HepG2 (cell line): Measurements from ENCODE around the gene ANKHD1. TPM values are rescaled to one million over a fixed set of nuclear protein-coding genes. Genes with fewer than 3 reads are reported as not detected.

Experiments
- ATAC-seq: fragments of 200-7000 bp; cut with Tn5 transposase; 3 replicates; pipeline ENCODE4 v1.9.1; 2020; ENCODE audit warnings: mild to moderate bottlenecking, moderate library complexity
- BruUV-seq: library from RNA; stranded (reverse); fragments of 400-500 nt; replicated peaks from 2 replicates; lab custom pipeline; 2021; lab: Mats Ljungman, UMichigan
- CTCF ChIA-PET: fragments of 300-600 bp; formaldehyde crosslinking; extraction: SDS; loops from one replicate; lab custom pipeline; 2021; ENCODE audit warnings: low total read pairs, inconsistent platforms, low intra/inter-chr PET ratio; lab: Yijun Ruan, JAX
- POLR2A ChIA-PET: fragments of 350-600 bp; sonication (Branson Sonifier 250); formaldehyde crosslinking; loops from one replicate; lab custom pipeline; 2020; ENCODE audit warnings: antibody characterized with exemption, inconsistent platforms; lab: Yijun Ruan, JAX
- DNase-seq: peaks from one replicate; pipeline ENCODE4 v3.0.0-alpha.2; 2015; ENCODE audit warnings: low spot score
- FAIRE-seq: peaks from 3 replicates; lab custom pipeline; 2011; peaks lifted over from hg19 to GRCh38; lab: Jason Lieb, UNC
- H2AFZ ChIP-seq: one replicate; pipeline ENCODE4 v1.6.1; 2011; ENCODE audit warnings: low read length, inconsistent platforms
- H3K27ac ChIP-seq: fragments of 300-600 bp; 3 replicates; pipeline ENCODE4 v1.8.0; 2011; ENCODE audit warnings: mixed run types, mild to moderate bottlenecking, mixed read lengths, low read length, inconsistent platforms; ENCODE audit not compliant: insufficient read depth; ENCODE audit errors: extremely low read length
- H3K27me3 ChIP-seq, 2 experiments: fragments of 200-600 bp in 1 of 2; 2 replicates in 1 of 2; 3 replicates in 1 of 2; pipeline versions ENCODE4 v1.6.0 to v1.8.0; 2011; ENCODE audit warnings: low read length in 2 of 2, mild to moderate bottlenecking in 2 of 2, moderate library complexity in 2 of 2, inconsistent platforms in 1 of 2; ENCODE audit not compliant: insufficient read depth in 2 of 2, control insufficient read depth in 1 of 2
- H3K36me3 ChIP-seq, 2 experiments: fragments of 200-600 bp in 1 of 2; replicated peaks in 1 of 2; 2 replicates in 1 of 2; 3 replicates in 1 of 2; pipeline versions ENCODE4 v1.5.1 to v1.8.0; 2011; ENCODE audit warnings: low read length in 2 of 2, inconsistent platforms in 1 of 2; ENCODE audit not compliant: insufficient read depth in 2 of 2, control insufficient read depth in 1 of 2
- H3K4me1 ChIP-seq: 2 replicates; pipeline ENCODE4 v1.5.1; 2012; ENCODE audit warnings: low read length, inconsistent platforms; ENCODE audit not compliant: insufficient read depth
- H3K4me2 ChIP-seq: 2 replicates; pipeline ENCODE4 v1.6.0; 2011; ENCODE audit warnings: low read depth, low read length, inconsistent platforms
- H3K4me3 ChIP-seq, 3 experiments: fragments of 200-600 bp in 1 of 3; sonication (generic), shearing (Covaris generic) in 1 of 3; replicated peaks in 1 of 3; 2 replicates each; pipeline ENCODE4 v1.5.1; 2011 to 2016; ENCODE audit warnings: low read length in 3 of 3, inconsistent platforms in 2 of 3, low read depth in 2 of 3, mild to moderate bottlenecking in 2 of 3, control low read depth in 1 of 3, mixed read lengths in 1 of 3; ENCODE audit not compliant: insufficient read depth in 1 of 3
- H3K79me2 ChIP-seq: one replicate; pipeline ENCODE4 v1.6.1; 2011; ENCODE audit warnings: low read length, inconsistent platforms; ENCODE audit not compliant: insufficient read depth
- H3K9ac ChIP-seq: 2 replicates; pipeline ENCODE4 v1.6.0; 2011; ENCODE audit warnings: mild to moderate bottlenecking, low read depth, low read length, inconsistent platforms; ENCODE audit not compliant: insufficient read depth
- H3K9me3 ChIP-seq: 2 replicates; pipeline ENCODE4 v1.5.1; 2012; ENCODE audit warnings: mild to moderate bottlenecking, low read length
- H4K20me1 ChIP-seq: 2 replicates; pipeline ENCODE4 v1.6.0; 2011; ENCODE audit warnings: inconsistent platforms, mild to moderate bottlenecking, low read length, moderate library complexity; ENCODE audit not compliant: insufficient read depth
- CHD2 ChIP-seq: IDR thresholded peaks from 2 replicates; pipeline ENCODE4 v1.6.1; 2011; ENCODE audit warnings: low read depth, low read length, improper control_type of control experiment
- EZH2 ChIP-seq: conservative IDR thresholded peaks from 2 replicates; pipeline ENCODE4 v1.6.1; 2012; ENCODE audit warnings: mild to moderate bottlenecking, low read depth, low read length, moderate library complexity
- KLF11 ChIP-seq: IDR thresholded peaks from 2 replicates; pipeline ENCODE4 v1.6.1; 2016; ENCODE audit warnings: missing compliant biosample characterization
- RNF2 ChIP-seq: fragments of 450-650 bp; conservative IDR thresholded peaks from 2 replicates; pipeline ENCODE4 v1.6.1; 2016; ENCODE audit warnings: low read depth
- TP53 ChIP-seq: sonication (generic); formaldehyde crosslinking; conservative IDR thresholded peaks from 2 replicates; pipeline ENCODE4 v1.4.0; 2020; ENCODE audit warnings: missing genetic modification reagents
- ZNF17 ChIP-seq: sonication (generic); formaldehyde crosslinking; IDR thresholded peaks from 2 replicates; pipeline ENCODE4 v1.5.0; 2020; ENCODE audit warnings: mild to moderate bottlenecking, missing genetic modification reagents
- ZNF713 ChIP-seq: sonication (generic); formaldehyde crosslinking; IDR thresholded peaks from 2 replicates; pipeline ENCODE4 v1.4.0; 2020; ENCODE audit warnings: mild to moderate bottlenecking, missing genetic modification reagents
- ZNF772 ChIP-seq: sonication (generic); formaldehyde crosslinking; IDR thresholded peaks from 2 replicates; pipeline ENCODE4 v1.5.0; 2020; ENCODE audit warnings: mild to moderate bottlenecking, missing genetic modification reagents
- ZNF777 ChIP-seq: sonication (generic); formaldehyde crosslinking; IDR thresholded peaks from 2 replicates; pipeline ENCODE4 v1.4.0; 2020; ENCODE audit warnings: missing genetic modification reagents
- ZSCAN21 ChIP-seq: sonication (generic); formaldehyde crosslinking; IDR thresholded peaks from 2 replicates; pipeline ENCODE4 v1.8.0; 2022; ENCODE audit warnings: mild to moderate bottlenecking, missing genetic modification reagents, moderate library complexity, borderline replicate concordance
- WGBS: methylation state at CpG from one replicate; pipeline ENCODE4 v1.1.6; 2017; ENCODE audit warnings: low lambda C conversion rate; 5-methylcytosine and 5-hydroxymethylcytosine counted together
- in situ Hi-C: cut with HindIII; loops from 2 replicates; pipeline ENCODE4 v1.10.0; 2017; ENCODE audit warnings: low pct_unique_long_range_greater_than_20kb; ENCODE audit not compliant: extremely low pct_ligation_motif_present
- intact Hi-C: fragments of 100-400 bp; cut with micrococcal nuclease; formaldehyde crosslinking; loops from one replicate; pipeline ENCODE4 v1.10.0; 2022; ENCODE audit not compliant: unreplicated experiment
- polyA plus RNA-seq, 8 experiments: library from polyadenylated mRNA; depleted of rRNA in 3 of 8; stranded (reverse) in 7 of 8; unstranded in 1 of 8; fragments of >200 nt; fragmentation: Illumina TruSeq in 4 of 8; extraction: Trizol in 4 of 8; gene quantifications; 2 replicates each; pipeline versions ENCODE4 v1.2.1 to v1.2.3, GENCODE V29; 2011 to 2016; ENCODE audit warnings: low read depth in 4 of 8, missing spikeins in 1 of 8, mixed read lengths in 1 of 8; ENCODE audit not compliant: insufficient read depth in 1 of 8
- total RNA-seq, 5 experiments: library from RNA; depleted of rRNA; stranded (reverse); fragments of >200 nt; fragmentation: Illumina TruSeq; extraction: Trizol; gene quantifications; 2 replicates each; pipeline ENCODE4 v1.2.3, GENCODE V29; 2016; ENCODE audit warnings: low read depth in 1 of 5
- TF ChIP-seq, protein P1 (sequence below): sonication (generic); formaldehyde crosslinking; IDR thresholded peaks from 2 replicates; pipeline ENCODE4 v1.4.0; 2020; ENCODE audit warnings: missing genetic modification reagents
- TF ChIP-seq, protein P2 (sequence below): sonication (generic); formaldehyde crosslinking; IDR thresholded peaks from 2 replicates; pipeline ENCODE4 v1.5.1; 2020; ENCODE audit warnings: missing genetic modification reagents, mild to moderate bottlenecking, borderline replicate concordance
- TF ChIP-seq, protein P3 (sequence below): sonication (generic); formaldehyde crosslinking; IDR thresholded peaks from 2 replicates; pipeline ENCODE4 v1.4.0; 2020; ENCODE audit warnings: missing genetic modification reagents
- TF ChIP-seq, protein P4 (sequence below): sonication (generic); formaldehyde crosslinking; IDR thresholded peaks from 2 replicates; pipeline ENCODE4 v1.5.1; 2020; ENCODE audit warnings: mild to moderate bottlenecking, missing genetic modification reagents, moderate library complexity

Gene ANKHD1
- total and polyA plus RNA-seq, 2 of the 13 experiments (the other 11 are each of a cell fraction or from before 2014, with no cell fraction given): 69.9 to 82.0 TPM

DNA sequence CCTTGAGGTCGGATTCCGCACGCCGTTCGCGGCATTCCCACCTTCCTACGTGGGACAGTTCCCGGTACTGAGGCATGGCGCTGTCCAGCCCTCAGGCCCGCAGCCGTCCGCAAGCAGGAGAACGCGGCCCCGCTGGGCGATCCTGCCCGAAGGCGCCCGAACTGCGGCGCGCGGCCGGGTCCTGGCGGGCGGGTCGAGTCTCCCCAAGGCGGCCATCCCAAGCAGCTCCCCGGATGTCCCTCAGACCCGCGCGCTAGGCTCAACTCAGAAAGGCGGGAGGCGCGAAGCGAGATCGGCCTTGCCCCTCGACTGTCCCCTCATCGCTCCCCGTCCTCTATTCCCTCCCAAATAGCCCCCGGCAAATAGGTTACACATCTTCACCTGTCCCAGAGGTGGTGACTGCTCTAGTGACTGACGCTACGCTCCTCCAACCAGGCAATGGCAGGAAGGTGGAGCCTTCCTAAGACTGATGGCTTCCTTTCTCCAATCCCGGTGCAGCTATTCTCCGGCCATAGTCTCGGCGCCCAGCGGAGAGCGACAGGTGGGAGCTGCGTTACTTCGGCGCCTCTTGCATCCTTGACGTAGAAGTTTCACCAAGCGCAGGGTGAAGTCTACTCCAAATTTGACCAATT is 787 bp upstream of the ANKHD1 start:
- CTCF ChIA-PET: no interaction called here
- in situ Hi-C loops: no loop called here
- peak; percentile 90; the same call in 1 of the 2 replicates for TF ChIP-seq TP53 (CRISPR knock-in tag)
- TF ChIP-seq CHD2: no peak; the same call in 1 of the 2 replicates
- TF ChIP-seq KLF11: no peak
- TF ChIP-seq, protein P1, sequence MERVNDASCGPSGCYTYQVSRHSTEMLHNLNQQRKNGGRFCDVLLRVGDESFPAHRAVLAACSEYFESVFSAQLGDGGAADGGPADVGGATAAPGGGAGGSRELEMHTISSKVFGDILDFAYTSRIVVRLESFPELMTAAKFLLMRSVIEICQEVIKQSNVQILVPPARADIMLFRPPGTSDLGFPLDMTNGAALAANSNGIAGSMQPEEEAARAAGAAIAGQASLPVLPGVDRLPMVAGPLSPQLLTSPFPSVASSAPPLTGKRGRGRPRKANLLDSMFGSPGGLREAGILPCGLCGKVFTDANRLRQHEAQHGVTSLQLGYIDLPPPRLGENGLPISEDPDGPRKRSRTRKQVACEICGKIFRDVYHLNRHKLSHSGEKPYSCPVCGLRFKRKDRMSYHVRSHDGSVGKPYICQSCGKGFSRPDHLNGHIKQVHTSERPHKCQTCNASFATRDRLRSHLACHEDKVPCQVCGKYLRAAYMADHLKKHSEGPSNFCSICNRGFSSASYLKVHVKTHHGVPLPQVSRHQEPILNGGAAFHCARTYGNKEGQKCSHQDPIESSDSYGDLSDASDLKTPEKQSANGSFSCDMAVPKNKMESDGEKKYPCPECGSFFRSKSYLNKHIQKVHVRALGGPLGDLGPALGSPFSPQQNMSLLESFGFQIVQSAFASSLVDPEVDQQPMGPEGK (CRISPR knock-in tag): peak; percentile 78
- TF ChIP-seq ZNF17: no peak; the same call in 1 of the 2 replicates
- no peak for TF ChIP-seq ZNF777 (CRISPR knock-in tag)
- TF ChIP-seq, protein P2, sequence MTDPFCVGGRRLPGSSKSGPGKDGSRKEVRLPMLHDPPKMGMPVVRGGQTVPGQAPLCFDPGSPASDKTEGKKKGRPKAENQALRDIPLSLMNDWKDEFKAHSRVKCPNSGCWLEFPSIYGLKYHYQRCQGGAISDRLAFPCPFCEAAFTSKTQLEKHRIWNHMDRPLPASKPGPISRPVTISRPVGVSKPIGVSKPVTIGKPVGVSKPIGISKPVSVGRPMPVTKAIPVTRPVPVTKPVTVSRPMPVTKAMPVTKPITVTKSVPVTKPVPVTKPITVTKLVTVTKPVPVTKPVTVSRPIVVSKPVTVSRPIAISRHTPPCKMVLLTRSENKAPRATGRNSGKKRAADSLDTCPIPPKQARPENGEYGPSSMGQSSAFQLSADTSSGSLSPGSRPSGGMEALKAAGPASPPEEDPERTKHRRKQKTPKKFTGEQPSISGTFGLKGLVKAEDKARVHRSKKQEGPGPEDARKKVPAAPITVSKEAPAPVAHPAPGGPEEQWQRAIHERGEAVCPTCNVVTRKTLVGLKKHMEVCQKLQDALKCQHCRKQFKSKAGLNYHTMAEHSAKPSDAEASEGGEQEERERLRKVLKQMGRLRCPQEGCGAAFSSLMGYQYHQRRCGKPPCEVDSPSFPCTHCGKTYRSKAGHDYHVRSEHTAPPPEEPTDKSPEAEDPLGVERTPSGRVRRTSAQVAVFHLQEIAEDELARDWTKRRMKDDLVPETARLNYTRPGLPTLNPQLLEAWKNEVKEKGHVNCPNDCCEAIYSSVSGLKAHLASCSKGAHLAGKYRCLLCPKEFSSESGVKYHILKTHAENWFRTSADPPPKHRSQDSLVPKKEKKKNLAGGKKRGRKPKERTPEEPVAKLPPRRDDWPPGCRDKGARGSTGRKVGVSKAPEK (CRISPR knock-in tag): no peak
- TF ChIP-seq, protein P3, sequence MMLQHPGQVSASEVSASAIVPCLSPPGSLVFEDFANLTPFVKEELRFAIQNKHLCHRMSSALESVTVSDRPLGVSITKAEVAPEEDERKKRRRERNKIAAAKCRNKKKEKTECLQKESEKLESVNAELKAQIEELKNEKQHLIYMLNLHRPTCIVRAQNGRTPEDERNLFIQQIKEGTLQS: peak; percentile 78; the same call in 1 of the 2 replicates
- TF ChIP-seq ZNF713: peak; percentile 73; the same call in 1 of the 2 replicates
- 0 out of 2 replicates have a peak, but pooled peaks have one; percentile 26 for TF ChIP-seq RNF2
- TF ChIP-seq ZNF772 (CRISPR knock-in tag): no peak; the same call in none of the 2 replicates
- TF ChIP-seq, protein P4, sequence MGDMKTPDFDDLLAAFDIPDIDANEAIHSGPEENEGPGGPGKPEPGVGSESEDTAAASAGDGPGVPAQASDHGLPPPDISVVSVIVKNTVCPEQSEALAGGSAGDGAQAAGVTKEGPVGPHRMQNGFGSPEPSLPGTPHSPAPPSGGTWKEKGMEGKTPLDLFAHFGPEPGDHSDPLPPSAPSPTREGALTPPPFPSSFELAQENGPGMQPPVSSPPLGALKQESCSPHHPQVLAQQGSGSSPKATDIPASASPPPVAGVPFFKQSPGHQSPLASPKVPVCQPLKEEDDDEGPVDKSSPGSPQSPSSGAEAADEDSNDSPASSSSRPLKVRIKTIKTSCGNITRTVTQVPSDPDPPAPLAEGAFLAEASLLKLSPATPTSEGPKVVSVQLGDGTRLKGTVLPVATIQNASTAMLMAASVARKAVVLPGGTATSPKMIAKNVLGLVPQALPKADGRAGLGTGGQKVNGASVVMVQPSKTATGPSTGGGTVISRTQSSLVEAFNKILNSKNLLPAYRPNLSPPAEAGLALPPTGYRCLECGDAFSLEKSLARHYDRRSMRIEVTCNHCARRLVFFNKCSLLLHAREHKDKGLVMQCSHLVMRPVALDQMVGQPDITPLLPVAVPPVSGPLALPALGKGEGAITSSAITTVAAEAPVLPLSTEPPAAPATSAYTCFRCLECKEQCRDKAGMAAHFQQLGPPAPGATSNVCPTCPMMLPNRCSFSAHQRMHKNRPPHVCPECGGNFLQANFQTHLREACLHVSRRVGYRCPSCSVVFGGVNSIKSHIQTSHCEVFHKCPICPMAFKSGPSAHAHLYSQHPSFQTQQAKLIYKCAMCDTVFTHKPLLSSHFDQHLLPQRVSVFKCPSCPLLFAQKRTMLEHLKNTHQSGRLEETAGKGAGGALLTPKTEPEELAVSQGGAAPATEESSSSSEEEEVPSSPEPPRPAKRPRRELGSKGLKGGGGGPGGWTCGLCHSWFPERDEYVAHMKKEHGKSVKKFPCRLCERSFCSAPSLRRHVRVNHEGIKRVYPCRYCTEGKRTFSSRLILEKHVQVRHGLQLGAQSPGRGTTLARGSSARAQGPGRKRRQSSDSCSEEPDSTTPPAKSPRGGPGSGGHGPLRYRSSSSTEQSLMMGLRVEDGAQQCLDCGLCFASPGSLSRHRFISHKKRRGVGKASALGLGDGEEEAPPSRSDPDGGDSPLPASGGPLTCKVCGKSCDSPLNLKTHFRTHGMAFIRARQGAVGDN (CRISPR knock-in tag): peak; percentile 93
- peak; percentile 94 for TF ChIP-seq ZSCAN21 (CRISPR knock-in tag)
- no peak for TF ChIP-seq EZH2

More for the DNA sequence above, 787 bp upstream of the ANKHD1 start:
- under 1% methylated on average over 14 of the region's 54 CpGs for WGBS
- H3K4me2 ChIP-seq: peak overlapping the region; percentile 67
- H3K27me3 ChIP-seq: no peaks in the 10 kb centered on the region; a peak in 1 of 5 replicates
- peak overlapping the region; percentile 72 to 89 (median 76) for H3K4me3 ChIP-seq
- peak; percentile 86 for ATAC-seq
- peak overlapping the region; percentile 94 for H3K9ac ChIP-seq
- H3K4me1 ChIP-seq: peaks cover 42% of the 10 kb centered on the region
- POLR2A ChIA-PET: interaction anchor here (0.5 to 2.7 kb wide), 23 partner anchors 8 to 325 kb away, joined by 3 to 17 read pairs (median 5); partner anchors contain the start of genes EIF4EBP3, HARS1, HARS2 and HBEGF
- H2AFZ ChIP-seq: peak overlapping the region; percentile 88
- H3K36me3 ChIP-seq: no peaks in the 10 kb centered on the region
- H3K27ac ChIP-seq: peak overlapping the region; percentile 97
- intact Hi-C loops: loop anchor here (1.0 to 10.0 kb wide), 4 partner anchors 18 to 318 kb away; partner anchors contain the start of genes CYSTM1, IK and NDUFA2
- no peaks in the 10 kb centered on the region for H3K9me3 ChIP-seq
- DNase-seq: peak; percentile 96
- BruUV-seq: no TSS peak
- peaks cover 31% of the 10 kb centered on the region for H4K20me1 ChIP-seq
- H3K79me2 ChIP-seq: peaks cover 57% of the 10 kb centered on the region
- FAIRE-seq: no peak
